Superior temporal gyrus (tissue), 1 donor: ENCODE data around the gene SHISA2.

Experiments
- DNase-seq: peaks from one replicate; pipeline ENCODE4 v3.0.0-alpha.2; 2016; ENCODE audit errors: extremely low spot score

SHISA2 gene

GRCh38 chr13:26017932-26018665 is 33.7 kb downstream of the SHISA2 start:
- no peak for DNase-seq

- DNase-seq: peak; percentile 68
Observed at GRCh38 chr13:26017196-26017921, 34.5 kb downstream of the SHISA2 start.

GRCh38 chr13:26016189-26016588 is 35.6 kb downstream of the SHISA2 start:
- no peak for DNase-seq

GRCh38 chr13:26015271-26016125 is 36.3 kb downstream of the SHISA2 start:
- DNase-seq: peak; percentile 21

GRCh38 chr13:26012995-26013394 is 38.8 kb downstream of the SHISA2 start:
- no peak for DNase-seq

GRCh38 chr13:26011996-26012821 is 39.6 kb downstream of the SHISA2 start:
- no peak for DNase-seq

- DNase-seq: no peak
Observed at GRCh38 chr13:26011208-26011573, 40.6 kb downstream of the SHISA2 start.

GRCh38 chr13:26010487-26011207 is 41.2 kb downstream of the SHISA2 start:
- DNase-seq: no peak

GRCh38 chr13:26007261-26008125 is 44.3 kb downstream of the SHISA2 start:
- no peak for DNase-seq
